Natural killer cell (primary cell): ENCODE data around the gene PKP2. TPM values are rescaled to one million over a fixed set of nuclear protein-coding genes. Genes with fewer than 3 reads are reported as not detected.

Source experiments
- ATAC-seq, 3 donors: fragments of 150-1000 bp in 2 of 3; fragments of 200-7000 bp in 1 of 3; cut with Tn5 transposase; 1 replicate in 1 of 3; 2 replicates in 2 of 3; pipeline ENCODE4 v1.10.0; 2021; ENCODE audit warnings: mild to moderate bottlenecking in 2 of 3, moderate library complexity in 2 of 3
- DNase-seq, 2 donors: peaks; one replicate each; pipeline versions ENCODE4 v3.0.0 to v3.0.0-alpha.2; 2013 to 2021; ENCODE audit warnings: mixed read lengths in 1 of 2
- H3K27ac ChIP-seq: one replicate; pipeline ENCODE4 v1.5.1; 2013; ENCODE audit warnings: mild to moderate bottlenecking, low read length
- H3K27me3 ChIP-seq: one replicate; pipeline ENCODE4 v1.6.1; 2013; ENCODE audit warnings: low read length; ENCODE audit not compliant: control insufficient read depth, insufficient read depth
- H3K36me3 ChIP-seq: one replicate; pipeline ENCODE4 v1.6.1; 2013; ENCODE audit warnings: low read length; ENCODE audit not compliant: control insufficient read depth, insufficient read depth
- H3K4me1 ChIP-seq: one replicate; pipeline ENCODE4 v1.6.1; 2013; ENCODE audit warnings: low read length; ENCODE audit not compliant: control insufficient read depth, insufficient read depth
- H3K4me3 ChIP-seq: one replicate; pipeline ENCODE4 v1.5.1; 2013; ENCODE audit warnings: low read length
- H3K9me3 ChIP-seq: one replicate; pipeline ENCODE4 v1.6.1; 2013; ENCODE audit warnings: low read length; ENCODE audit not compliant: control insufficient read depth, insufficient read depth
- H3K27ac Mint-ChIP-seq, 2 donors: one replicate each; pipeline ENCODE4 v1.8.0; 2022; ENCODE audit warnings: mild to moderate bottlenecking in 2 of 2, mixed read lengths in 2 of 2, moderate library complexity in 1 of 2
- H3K27me3 Mint-ChIP-seq, 2 donors: one replicate each; pipeline ENCODE4 v1.8.0; 2022; ENCODE audit warnings: low read depth in 2 of 2, mixed read lengths in 2 of 2
- H3K36me3 Mint-ChIP-seq: one replicate; pipeline ENCODE4 v1.8.0; 2022; ENCODE audit warnings: mixed read lengths
- H3K4me1 Mint-ChIP-seq, 2 donors: one replicate each; pipeline ENCODE4 v1.8.0; 2022; ENCODE audit warnings: mixed read lengths in 2 of 2
- H3K4me3 Mint-ChIP-seq: one replicate; pipeline ENCODE4 v1.8.0; 2022; ENCODE audit warnings: mild to moderate bottlenecking, moderate library complexity, mixed read lengths
- H3K9me3 Mint-ChIP-seq, 2 donors: one replicate each; pipeline ENCODE4 v1.8.0; 2022; ENCODE audit warnings: mixed read lengths in 2 of 2
- CTCF ChIP-seq: fragments of 200-600 bp; IDR thresholded peaks from one replicate; pipeline ENCODE4 v1.8.0; 2022; ENCODE audit warnings: antibody characterized with exemption
- WGBS: methylation state at CpG from one replicate; pipeline ENCODE4 v1.1.7; 2013; ENCODE audit warnings: missing lambda C conversion rate; ENCODE audit not compliant: insufficient coverage; 5-methylcytosine and 5-hydroxymethylcytosine counted together
- intact Hi-C: fragments of 100-400 bp; cut with micrococcal nuclease; formaldehyde crosslinking; loops from one replicate; pipeline ENCODE4 v1.14.2; 2022
- total RNA-seq, 4 donors: library from RNA; stranded (reverse); fragments of 120-200 nt in 1 of 4; gene quantifications; one replicate each; pipeline versions ENCODE4 v1.2.3 to v1.2.4, GENCODE V29; 2013 to 2022

The PKP2 gene
- total RNA-seq, 3 donors from 2014 or later (not counting 1 experiment from before 2014, with no cell fraction given): 0.16 to 1.8 (median 0.52) TPM

- no peak overlapping the region for H3K4me3 ChIP-seq
- Mint-ChIP-seq H3K9me3 (no peaks in the 10 kb centered on the region), H3K36me3 (no peaks in the 10 kb centered on the region), H3K27ac (no peak overlapping the region), H3K4me3 (no peak overlapping the region), H3K4me1 (no peaks in the 10 kb centered on the region), H3K27me3 (peaks cover 14 to 19% of the 10 kb centered on the region in 2 donors)
- H3K4me1 ChIP-seq: no peaks in the 10 kb centered on the region
- no peak for ATAC-seq
- TF ChIP-seq CTCF: no peak
- no peak for DNase-seq
- H3K36me3 ChIP-seq: no peaks in the 10 kb centered on the region
- no peaks in the 10 kb centered on the region for H3K9me3 ChIP-seq
- intact Hi-C loops: no loop called here
- WGBS: 56% methylated on average over 2 of the region's 3 CpGs
- no peak overlapping the region for H3K27ac ChIP-seq
- peaks cover 2% of the 10 kb centered on the region for H3K27me3 ChIP-seq
Observed at GRCh38 chr12:32783029-32783428, 113.5 kb downstream of the PKP2 start.

GRCh38 chr12:32780071-32780470 lies 116.5 kb downstream of the PKP2 start:
- no peak for ATAC-seq
- no peak overlapping the region for H3K4me3 Mint-ChIP-seq

GRCh38 chr12:32777691-32778175 lies 118.8 kb downstream of the PKP2 start:
- Mint-ChIP-seq H3K36me3 (no peaks in the 10 kb centered on the region), H3K27ac (no peak overlapping the region), H3K27me3 (peaks cover 15 to 26% of the 10 kb centered on the region in 2 donors), H3K4me1 (no peaks in the 10 kb centered on the region), H3K4me3 (no peak overlapping the region), H3K9me3 (no peaks in the 10 kb centered on the region)
- peaks cover 2% of the 10 kb centered on the region for H3K27me3 ChIP-seq
- H3K4me3 ChIP-seq: no peak overlapping the region
- H3K4me1 ChIP-seq: no peaks in the 10 kb centered on the region
- TF ChIP-seq CTCF: no peak
- no peaks in the 10 kb centered on the region for H3K36me3 ChIP-seq
- DNase-seq (no peak), ATAC-seq (no peak)
- H3K27ac ChIP-seq: no peak overlapping the region
- intact Hi-C loops: no loop called here
- 93% methylated on average over 6 of the region's 6 CpGs for WGBS
- H3K9me3 ChIP-seq: no peaks in the 10 kb centered on the region

More at GRCh38 chr12:32780071-32780470, 116.5 kb downstream of the PKP2 start:
- H3K27ac Mint-ChIP-seq: no peak overlapping the region
- Histone ChIP-seq H3K27me3 (peaks cover 2% of the 10 kb centered on the region), H3K36me3 (no peaks in the 10 kb centered on the region), H3K4me1 (no peaks in the 10 kb centered on the region), H3K4me3 (no peak overlapping the region), H3K9me3 (no peaks in the 10 kb centered on the region), H3K27ac (no peak overlapping the region)
- DNase-seq: no peak
- TF ChIP-seq CTCF: no peak
- H3K4me1 Mint-ChIP-seq: no peaks in the 10 kb centered on the region
- peaks cover 14 to 21% of the 10 kb centered on the region in 2 donors for H3K27me3 Mint-ChIP-seq
- H3K36me3 Mint-ChIP-seq: no peaks in the 10 kb centered on the region
- H3K9me3 Mint-ChIP-seq: no peaks in the 10 kb centered on the region
- WGBS: 72% methylated on average over 1 of the region's 1 CpG
- intact Hi-C loops: no loop called here

GRCh38 chr12:32777159-32777558 lies 119.4 kb downstream of the PKP2 start:
- peaks cover 15 to 31% of the 10 kb centered on the region in 2 donors for H3K27me3 Mint-ChIP-seq
- ATAC-seq: no peak
- no peak for TF ChIP-seq CTCF
- WGBS: 63% methylated on average over 5 of the region's 5 CpGs
- H3K4me3 Mint-ChIP-seq: no peak overlapping the region
- H3K27ac Mint-ChIP-seq: no peak overlapping the region
- no peak overlapping the region for H3K27ac ChIP-seq
- intact Hi-C loops: no loop called here
- H3K36me3 ChIP-seq: no peaks in the 10 kb centered on the region
- no peaks in the 10 kb centered on the region for H3K9me3 Mint-ChIP-seq
- H3K4me1 ChIP-seq: no peaks in the 10 kb centered on the region
- DNase-seq: no peak
- H3K36me3 Mint-ChIP-seq: no peaks in the 10 kb centered on the region
- no peaks in the 10 kb centered on the region for H3K4me1 Mint-ChIP-seq
- peaks cover 2% of the 10 kb centered on the region for H3K27me3 ChIP-seq
- no peak overlapping the region for H3K4me3 ChIP-seq
- no peaks in the 10 kb centered on the region for H3K9me3 ChIP-seq
